HepG2 (cell line): Measurements from ENCODE around the gene PDP2.

Experiments
- EZH2 ChIP-seq: conservative IDR thresholded peaks from 2 replicates; pipeline ENCODE4 v1.6.1; 2012; ENCODE audit warnings: mild to moderate bottlenecking, low read depth, low read length, moderate library complexity
- ZNF772 ChIP-seq: sonication (generic); formaldehyde crosslinking; IDR thresholded peaks from 2 replicates; pipeline ENCODE4 v1.5.0; 2020; ENCODE audit warnings: mild to moderate bottlenecking, missing genetic modification reagents
- TF ChIP-seq, protein P1 (sequence below): sonication (generic); formaldehyde crosslinking; IDR thresholded peaks from 2 replicates; pipeline ENCODE4 v1.4.0; 2020; ENCODE audit warnings: missing genetic modification reagents

DNA sequence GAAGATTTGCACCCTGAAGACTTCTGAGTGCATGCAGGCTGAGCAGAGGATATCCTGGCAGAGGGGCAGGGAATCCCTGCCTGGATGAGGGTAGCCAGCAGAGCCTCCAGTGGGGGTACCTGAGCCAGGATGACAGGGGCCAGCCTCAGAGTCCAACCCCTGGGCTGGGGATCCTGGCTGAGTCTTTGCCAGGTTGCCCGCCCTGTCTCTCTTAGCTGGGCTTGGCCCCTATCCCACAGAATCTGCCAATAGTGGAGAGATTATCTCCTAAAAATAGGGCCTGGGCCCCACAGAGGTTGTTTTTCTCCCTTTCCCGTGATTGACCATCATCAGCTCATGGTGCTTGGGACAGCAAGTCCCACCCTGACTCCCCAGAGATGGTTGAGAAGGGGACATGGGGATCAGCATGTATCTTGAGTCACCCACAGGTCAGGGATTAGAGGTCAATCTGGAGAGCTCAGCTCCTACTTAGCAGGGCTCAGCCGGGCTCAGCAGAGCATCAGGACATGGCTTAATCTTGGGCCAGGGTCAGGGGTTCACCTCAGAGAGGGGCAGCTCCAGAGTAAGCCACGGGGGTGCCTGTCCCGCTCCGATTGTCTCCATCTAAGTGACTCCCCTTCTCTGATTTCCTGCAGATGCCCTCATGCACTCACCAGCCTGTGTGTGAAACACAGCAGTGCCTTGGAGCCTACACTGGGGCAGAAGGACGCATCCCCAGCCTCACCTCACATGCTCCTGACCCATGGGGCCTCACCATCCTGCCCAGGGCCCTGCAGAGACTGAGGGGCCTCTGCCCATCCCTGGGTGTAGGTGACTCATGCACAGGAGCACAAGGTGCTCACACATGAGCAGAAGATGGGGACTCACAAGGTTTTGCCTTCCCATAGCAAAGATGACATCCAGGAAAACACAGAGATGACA, 26.9 kb downstream of the PDP2 start:
- no peak for TF ChIP-seq ZNF772 (CRISPR knock-in tag)
- TF ChIP-seq EZH2 = no peak
- TF ChIP-seq, protein P1, sequence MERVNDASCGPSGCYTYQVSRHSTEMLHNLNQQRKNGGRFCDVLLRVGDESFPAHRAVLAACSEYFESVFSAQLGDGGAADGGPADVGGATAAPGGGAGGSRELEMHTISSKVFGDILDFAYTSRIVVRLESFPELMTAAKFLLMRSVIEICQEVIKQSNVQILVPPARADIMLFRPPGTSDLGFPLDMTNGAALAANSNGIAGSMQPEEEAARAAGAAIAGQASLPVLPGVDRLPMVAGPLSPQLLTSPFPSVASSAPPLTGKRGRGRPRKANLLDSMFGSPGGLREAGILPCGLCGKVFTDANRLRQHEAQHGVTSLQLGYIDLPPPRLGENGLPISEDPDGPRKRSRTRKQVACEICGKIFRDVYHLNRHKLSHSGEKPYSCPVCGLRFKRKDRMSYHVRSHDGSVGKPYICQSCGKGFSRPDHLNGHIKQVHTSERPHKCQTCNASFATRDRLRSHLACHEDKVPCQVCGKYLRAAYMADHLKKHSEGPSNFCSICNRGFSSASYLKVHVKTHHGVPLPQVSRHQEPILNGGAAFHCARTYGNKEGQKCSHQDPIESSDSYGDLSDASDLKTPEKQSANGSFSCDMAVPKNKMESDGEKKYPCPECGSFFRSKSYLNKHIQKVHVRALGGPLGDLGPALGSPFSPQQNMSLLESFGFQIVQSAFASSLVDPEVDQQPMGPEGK (CRISPR knock-in tag) = no peak
